Coronary artery (tissue), 2 donors: ENCODE results near the gene LRRC4C.

Experiments used
- DNase-seq: peaks from one replicate; pipeline ENCODE4 v3.0.0-alpha.2; 2017; ENCODE audit warnings: low spot score
- H3K27ac ChIP-seq, 2 donors: fragments of 200-600 bp; sonication (generic); one replicate each; pipeline ENCODE4 v1.5.1; 2016 to 2019
- H3K4me3 ChIP-seq: fragments of 200-600 bp; sonication (generic); 2 replicates; pipeline ENCODE4 v1.5.1; 2016; ENCODE audit warnings: mild to moderate bottlenecking, moderate library complexity
- TF ChIP-seq, protein P1 (sequence below): fragments of 200-600 bp; sonication (generic); IDR thresholded peaks from one replicate; pipeline ENCODE4 v1.5.1; 2019; ENCODE audit warnings: antibody characterized with exemption

The LRRC4C gene

DNA sequence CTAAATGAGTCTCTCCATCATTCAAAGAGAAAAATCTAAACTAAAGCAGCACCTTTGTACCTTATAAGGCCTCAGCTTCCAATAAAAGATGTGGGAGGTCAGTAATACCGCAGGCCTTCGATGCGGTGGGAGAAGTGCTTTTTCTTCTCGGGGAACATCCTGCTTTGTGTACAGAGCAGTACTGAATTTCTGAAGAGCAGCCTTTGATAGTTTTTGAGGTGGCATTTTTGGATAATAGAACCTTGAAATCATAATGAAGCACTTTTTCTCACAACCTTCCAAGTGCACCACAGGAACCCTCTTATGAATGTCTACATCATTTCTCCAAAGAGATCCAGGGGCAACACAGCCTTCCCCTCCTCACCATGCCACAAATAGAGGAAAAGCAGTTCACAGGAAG is 39.6 kb downstream of the LRRC4C start:
- H3K27ac ChIP-seq = no peak overlapping the region
- DNase-seq = no peak
- H3K4me3 ChIP-seq = no peak overlapping the region
- TF ChIP-seq, protein P1, sequence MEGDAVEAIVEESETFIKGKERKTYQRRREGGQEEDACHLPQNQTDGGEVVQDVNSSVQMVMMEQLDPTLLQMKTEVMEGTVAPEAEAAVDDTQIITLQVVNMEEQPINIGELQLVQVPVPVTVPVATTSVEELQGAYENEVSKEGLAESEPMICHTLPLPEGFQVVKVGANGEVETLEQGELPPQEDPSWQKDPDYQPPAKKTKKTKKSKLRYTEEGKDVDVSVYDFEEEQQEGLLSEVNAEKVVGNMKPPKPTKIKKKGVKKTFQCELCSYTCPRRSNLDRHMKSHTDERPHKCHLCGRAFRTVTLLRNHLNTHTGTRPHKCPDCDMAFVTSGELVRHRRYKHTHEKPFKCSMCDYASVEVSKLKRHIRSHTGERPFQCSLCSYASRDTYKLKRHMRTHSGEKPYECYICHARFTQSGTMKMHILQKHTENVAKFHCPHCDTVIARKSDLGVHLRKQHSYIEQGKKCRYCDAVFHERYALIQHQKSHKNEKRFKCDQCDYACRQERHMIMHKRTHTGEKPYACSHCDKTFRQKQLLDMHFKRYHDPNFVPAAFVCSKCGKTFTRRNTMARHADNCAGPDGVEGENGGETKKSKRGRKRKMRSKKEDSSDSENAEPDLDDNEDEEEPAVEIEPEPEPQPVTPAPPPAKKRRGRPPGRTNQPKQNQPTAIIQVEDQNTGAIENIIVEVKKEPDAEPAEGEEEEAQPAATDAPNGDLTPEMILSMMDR = no peak

- H3K27ac ChIP-seq = no peak overlapping the region
- no peak for DNase-seq
- TF ChIP-seq, protein P1 = no peak
- H3K4me3 ChIP-seq = no peak overlapping the region
These were observed 44.5 kb downstream of the LRRC4C start for GRCh38 chr11:41414771-41415440.

DNA sequence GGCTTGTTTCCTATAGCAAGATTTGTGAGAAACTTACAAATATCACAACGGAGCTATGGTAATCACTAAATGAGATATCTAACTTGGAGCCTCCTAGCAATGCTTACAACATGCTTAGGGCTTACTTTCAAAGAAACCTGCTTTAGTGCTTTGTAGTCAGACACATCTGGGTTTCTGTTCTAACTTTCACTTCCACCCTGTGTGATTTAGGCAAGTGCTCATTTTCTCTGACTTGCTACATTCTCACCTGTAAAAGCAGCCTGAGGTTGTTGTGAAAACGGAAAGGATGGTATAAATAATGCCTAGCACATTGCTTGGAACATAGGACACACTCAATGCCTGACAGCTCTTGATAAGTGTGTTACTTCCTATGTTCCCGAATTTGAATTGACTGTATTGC is 45.6 kb downstream of the LRRC4C start:
- no peak for DNase-seq
- TF ChIP-seq, protein P1 = no peak
- Histone ChIP-seq H3K4me3 (no peak overlapping the region), H3K27ac (no peak overlapping the region)

DNA sequence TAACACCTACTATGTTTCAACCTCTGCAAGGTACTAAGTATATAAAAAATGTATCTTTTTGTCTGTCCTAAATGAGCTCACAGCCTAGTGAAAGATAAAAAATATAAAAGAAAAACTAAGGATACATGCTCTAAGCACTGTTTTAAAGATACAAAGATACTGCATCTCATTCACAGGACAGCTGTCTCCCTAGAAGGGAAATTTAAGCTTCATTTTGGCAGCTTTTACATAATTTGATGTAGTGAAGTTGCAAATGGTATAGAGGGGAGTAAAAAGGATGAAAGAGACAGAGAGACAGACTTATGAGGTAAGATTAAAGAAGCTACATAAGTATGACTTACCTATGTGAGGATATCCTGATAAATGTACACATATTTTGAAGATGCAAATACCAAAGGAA is 53.6 kb downstream of the LRRC4C start:
- DNase-seq = no peak
- Histone ChIP-seq H3K4me3 (no peak overlapping the region), H3K27ac (no peak overlapping the region)
- TF ChIP-seq, protein P1 = no peak

DNA sequence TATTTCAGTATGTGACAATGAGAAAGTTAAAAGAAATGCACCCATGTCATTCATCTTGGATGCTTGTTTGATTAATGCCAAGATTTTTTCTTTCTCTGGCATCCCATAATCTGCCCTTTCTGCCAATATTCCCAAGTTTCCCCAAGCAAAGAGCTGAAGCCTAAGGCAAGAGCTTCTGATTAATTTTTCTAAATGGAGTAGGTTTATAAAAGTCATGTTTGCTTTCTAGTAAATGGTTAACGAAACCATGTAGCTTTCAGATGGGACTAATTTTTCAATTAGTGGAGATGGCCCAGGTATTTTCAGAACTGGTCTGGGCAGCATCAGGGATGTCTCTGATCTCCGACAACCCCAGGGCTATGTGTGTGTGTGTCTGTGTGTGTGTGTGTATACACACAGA is 55.3 kb downstream of the LRRC4C start:
- TF ChIP-seq, protein P1 = no peak
- DNase-seq = no peak
- Histone ChIP-seq H3K27ac (no peak overlapping the region), H3K4me3 (no peak overlapping the region)

DNA sequence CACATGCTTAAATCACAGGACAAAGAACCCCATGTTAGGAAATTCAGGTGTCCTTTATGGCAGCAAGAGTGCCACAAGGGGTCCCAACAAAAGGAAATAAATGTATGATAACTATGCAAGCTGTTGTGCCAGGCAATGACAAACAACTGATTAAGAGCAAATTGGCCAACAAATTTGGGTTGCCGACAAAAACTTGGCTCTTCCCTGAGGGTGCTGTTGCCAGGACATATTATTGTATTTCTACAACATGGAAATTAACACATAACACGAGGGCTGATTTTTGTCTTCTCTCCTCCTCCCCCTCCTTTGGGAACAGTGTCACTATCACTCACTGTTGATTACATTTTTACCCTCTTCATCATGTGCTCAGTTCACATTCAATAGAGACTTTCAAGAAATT is 56.0 kb downstream of the LRRC4C start:
- no peak for DNase-seq
- H3K4me3 ChIP-seq = no peak overlapping the region
- TF ChIP-seq, protein P1 = no peak
- H3K27ac ChIP-seq = no peak overlapping the region

DNA sequence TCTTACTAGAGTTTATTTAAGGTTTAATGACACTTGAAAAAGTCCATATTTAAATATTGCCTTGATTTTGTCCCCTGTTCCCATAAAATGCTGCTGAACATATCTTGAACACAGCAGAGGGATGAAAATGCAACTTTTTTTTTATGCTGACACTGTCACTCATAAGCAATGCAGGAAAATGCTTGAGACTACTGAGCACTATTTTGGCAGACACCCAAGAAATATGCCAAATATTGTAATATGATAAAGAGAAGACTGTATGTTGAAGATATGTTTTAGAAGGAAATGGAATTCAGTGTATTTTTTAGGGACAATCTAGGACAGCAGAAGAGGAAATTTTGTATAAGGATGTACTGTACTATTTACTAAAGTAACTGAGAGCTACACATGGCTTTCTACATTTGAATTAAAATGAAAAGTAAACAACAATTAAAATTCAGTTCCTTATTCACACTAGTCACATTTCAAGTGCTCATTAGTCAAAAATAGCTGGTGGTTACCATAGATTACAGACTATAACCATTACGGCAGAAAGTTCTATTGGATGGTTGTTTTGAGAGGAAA is 58.6 kb downstream of the LRRC4C start:
- TF ChIP-seq, protein P1 = no peak
- H3K27ac ChIP-seq = no peak overlapping the region
- H3K4me3 ChIP-seq = no peak overlapping the region
- DNase-seq = no peak
